Left renal pelvis (tissue), 4 donors: ENCODE data around the gene RADIL. TPM values are rescaled to one million over a fixed set of nuclear protein-coding genes. Genes with fewer than 3 reads are reported as not detected.

ENCODE experiments used
- DNase-seq, 4 donors: peaks; one replicate each; pipeline ENCODE4 v3.0.0-alpha.2; 2013; ENCODE audit warnings: low read depth in 4 of 4, low spot score in 3 of 4
- polyA plus RNA-seq, 4 donors: library from polyadenylated mRNA; unstranded; fragments of 120-200 nt; gene quantifications; one replicate each; pipeline ENCODE4 v1.2.1, GENCODE V29; 2013; ENCODE audit not compliant: insufficient read length in 4 of 4

RADIL gene
- polyA plus RNA-seq, 4 donors: 1.4 to 4.0 (median 2.9) TPM

GRCh38 chr7:4851459-4852422 is 31.8 kb downstream of the RADIL start:
- no peak for DNase-seq

DNA sequence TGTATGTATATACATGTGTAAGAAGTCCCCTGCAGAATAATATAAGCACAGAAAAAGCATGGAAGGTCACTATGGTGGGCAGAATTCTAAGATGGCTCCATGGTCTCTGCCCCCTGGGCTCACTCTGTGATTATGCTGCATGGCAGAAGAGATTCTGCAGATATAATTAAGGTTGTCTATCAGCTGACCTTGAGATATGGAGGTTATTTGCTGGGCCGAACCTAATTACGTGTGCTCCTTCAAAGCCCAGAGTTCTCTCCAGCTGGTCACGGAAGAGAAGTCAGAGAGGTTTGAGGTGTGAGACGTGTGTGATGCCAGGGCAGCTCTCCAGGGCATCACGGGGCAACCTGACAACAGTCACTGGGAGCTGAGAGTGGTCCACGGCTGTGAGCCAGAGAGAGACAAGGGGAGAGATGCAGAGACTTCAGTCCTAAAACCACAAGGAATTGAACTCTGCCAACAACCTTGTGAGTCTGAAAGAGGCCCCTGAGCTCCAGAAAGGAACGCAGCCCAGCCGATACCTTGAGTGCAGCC is 33.2 kb downstream of the RADIL start:
- no peak for DNase-seq

GRCh38 chr7:4849390-4849789 is 34.1 kb downstream of the RADIL start:
- DNase-seq: no peak

GRCh38 chr7:4845740-4846142 is 37.8 kb downstream of the RADIL start:
- DNase-seq: peak in 1 of 4 donors; percentile 30

- peak in 2 of 4 donors; percentile 44 to 60 for DNase-seq
Measured at GRCh38 chr7:4842319-4843064, 41.0 kb downstream of the RADIL start.

DNA sequence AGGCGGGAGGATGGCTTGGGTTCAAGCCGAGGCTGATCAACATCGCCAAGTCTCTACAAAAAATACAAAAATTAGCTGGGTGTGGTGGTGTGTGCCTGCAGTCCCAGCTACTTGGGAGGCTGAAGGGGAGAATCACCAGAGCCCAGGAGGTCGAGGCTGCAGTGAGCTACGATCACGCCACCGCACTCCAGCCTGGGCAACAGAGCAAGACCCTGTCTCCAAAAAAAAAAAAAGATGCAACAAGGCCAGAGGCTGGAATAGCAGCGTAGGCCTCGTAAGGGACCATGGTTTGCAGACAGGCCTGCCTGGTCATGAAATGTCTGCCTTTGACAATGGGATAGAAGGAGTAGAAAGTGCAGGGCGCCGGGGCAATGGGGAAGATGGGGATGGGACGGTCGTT is 41.7 kb downstream of the RADIL start:
- DNase-seq: no peak

GRCh38 chr7:4841007-4841784 is 42.3 kb downstream of the RADIL start:
- DNase-seq: no peak

DNA sequence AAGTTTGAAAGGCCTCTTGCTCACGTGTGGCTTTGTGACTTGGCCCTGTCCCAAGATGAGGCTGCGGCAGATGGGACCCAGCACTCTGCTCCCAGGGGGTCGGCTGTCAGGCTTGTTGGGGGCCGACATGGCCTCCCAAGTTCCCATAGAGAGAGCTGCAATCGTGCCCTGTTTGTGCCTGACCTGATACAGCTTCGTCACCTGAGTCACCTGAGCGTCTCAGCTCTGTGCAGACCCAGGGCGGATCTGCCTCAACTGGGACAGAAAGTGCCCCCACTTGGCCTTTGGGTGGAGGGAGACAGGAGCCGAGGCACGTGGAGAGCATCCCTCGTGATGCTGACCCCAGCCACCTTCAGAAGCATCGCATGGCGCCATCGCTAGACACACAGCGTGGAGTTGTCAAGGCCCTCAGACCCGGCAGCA is 43.4 kb downstream of the RADIL start:
- DNase-seq: no peak

GRCh38 chr7:4838626-4839334 is 44.7 kb downstream of the RADIL start:
- no peak for DNase-seq

- no peak for DNase-seq
Measured at GRCh38 chr7:4837803-4838625, 45.5 kb downstream of the RADIL start.

GRCh38 chr7:4837041-4837802 is 46.3 kb downstream of the RADIL start:
- no peak for DNase-seq

DNA sequence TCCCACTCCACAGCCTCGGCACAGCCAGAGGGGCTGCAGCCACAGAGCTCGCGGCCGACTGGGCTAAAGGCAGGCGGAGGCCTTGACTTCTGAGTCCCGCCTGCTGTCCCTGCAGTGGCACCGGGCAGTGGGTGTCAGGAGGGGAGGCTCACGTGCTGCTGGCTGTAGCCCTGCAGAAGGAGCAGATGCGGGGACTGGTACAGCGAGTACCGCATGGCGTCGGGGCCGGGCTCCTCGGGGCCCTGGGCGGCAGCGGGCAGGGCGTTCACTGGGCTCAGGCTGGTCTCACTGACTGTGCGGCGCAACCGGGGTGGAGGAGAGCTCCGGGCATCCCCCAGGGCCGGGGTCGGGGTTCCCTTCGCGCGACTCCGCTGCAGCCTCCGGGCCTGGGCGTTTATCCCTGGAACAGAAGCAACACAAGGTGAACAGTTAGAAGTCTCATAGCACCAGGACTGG is 47.3 kb downstream of the RADIL start:
- DNase-seq: no peak

DNA sequence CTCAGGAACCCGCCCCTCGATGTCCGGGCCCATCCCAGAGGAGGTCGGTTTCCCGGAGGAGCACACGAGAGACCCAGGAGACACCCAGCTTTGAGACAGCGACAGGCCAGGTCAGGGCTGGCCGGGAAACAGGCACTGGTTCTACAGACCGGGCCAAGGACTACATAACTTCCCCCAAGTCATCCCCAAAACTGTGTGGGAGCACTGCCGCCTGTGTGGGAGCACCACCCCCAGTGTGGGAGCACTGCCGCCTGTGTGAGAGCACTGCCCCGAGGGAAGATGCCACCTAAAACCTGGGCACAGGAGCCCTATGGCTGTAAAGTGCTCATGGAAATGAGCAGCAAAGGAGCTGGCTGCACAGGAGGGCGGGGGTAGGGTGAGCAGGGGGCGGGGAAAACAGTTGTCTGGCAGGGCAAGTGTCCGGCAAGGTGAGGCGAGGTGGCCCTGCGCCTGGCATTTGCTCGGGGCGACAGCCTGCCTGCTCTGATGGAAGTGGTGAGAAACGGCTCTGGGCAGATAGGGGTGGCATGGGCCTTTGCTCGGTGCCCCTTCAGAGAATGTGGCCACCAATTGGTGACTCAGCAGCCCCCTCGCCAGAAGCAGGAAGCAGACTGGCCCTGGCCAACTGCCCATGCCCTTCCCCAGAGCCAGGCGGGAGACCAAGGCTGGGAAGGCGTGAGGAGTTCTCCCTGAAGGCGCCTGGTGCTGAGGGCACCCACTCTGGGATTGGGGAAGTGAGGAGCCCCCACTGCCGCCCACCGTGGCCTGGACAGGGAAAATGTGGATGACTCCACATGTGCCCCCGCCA is 47.9 kb downstream of the RADIL start:
- DNase-seq: no peak

DNA sequence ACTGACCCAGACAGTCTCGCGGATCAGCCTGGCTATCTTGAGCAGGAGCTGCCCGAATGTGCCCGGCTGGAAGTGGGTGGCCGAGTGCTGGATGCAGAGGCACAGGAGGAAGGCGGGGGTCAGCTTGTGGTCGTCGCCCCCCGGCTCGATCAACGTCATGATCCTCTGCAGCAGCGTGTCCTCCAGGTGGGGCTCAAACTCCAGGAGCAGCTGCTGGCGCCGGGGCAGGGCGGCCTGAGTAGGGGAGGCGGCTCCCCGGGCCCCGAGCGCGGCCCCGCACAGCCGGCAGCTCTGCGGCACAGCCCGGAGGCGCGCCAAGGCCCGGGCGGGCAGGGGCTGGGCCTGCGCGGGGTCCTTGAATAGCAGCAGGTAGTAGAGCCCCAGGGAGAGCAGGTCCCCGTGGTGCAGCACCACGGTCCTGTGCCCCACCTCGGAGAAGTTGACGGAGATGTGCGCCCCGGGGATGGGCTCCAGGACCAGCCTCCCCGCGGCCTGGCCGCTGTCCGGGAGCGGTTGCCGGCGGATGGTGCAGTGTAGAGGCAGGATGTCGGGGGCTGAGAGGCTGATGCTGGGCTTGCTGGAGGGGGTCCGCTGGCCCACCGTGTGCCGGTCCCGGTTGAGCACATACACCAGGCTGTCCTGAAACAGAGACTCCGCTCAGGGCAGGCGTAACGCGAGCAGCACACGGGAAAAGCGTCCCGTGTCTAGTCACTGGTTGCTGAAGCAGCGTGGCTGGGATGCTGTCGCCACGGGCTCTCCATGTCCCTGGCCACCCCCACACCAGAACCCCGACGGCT is 48.7 kb downstream of the RADIL start:
- DNase-seq: no peak

- DNase-seq: no peak
Measured at GRCh38 chr7:4833691-4834600, 49.6 kb downstream of the RADIL start.

DNA sequence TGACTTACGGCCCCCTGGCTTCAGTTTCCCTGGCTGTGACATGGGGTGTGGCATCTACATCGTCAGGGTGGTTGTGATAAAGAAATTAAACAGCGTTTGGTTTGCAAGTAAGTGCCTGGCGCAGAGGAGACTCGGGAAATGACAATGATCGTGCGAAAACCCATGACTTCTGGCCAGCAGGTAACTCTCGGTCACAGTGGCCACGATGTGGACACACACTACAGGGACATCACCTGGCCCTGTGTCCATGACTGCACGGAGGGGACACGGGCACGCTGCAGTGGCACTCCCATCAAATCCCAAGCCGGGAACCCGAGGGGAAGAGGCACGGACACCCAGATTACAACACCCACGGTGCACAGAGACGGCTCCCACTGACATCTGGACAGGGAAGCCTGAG is 50.3 kb downstream of the RADIL start:
- no peak for DNase-seq
